Keratinocyte (primary cell): ENCODE results near the gene TYRO3. TPM values are rescaled to one million over a fixed set of nuclear protein-coding genes. Genes with fewer than 3 reads are reported as not detected.

ENCODE experiments used
- DNase-seq: peaks from one replicate; pipeline ENCODE4 v3.0.0-alpha.2; 2011; ENCODE audit warnings: low read depth, missing footprints, low spot score
- FAIRE-seq: peaks from 2 replicates; lab custom pipeline; 2011; peaks lifted over from hg19 to GRCh38; lab: Jason Lieb, UNC
- H2AFZ ChIP-seq: 2 replicates; pipeline ENCODE4 v1.6.0; 2012; ENCODE audit warnings: low read length, control low read depth, inconsistent platforms; ENCODE audit not compliant: control insufficient read depth
- H3K27ac ChIP-seq: 2 replicates; pipeline ENCODE4 v1.5.1; 2011; ENCODE audit warnings: low read length; ENCODE audit not compliant: control insufficient read depth, insufficient read depth
- H3K27me3 ChIP-seq: 3 replicates; pipeline ENCODE4 v1.6.0; 2011; ENCODE audit warnings: low read length; ENCODE audit not compliant: control insufficient read depth, insufficient read depth; ENCODE audit errors: extremely low read depth
- H3K36me3 ChIP-seq, 2 experiments: 2 replicates in 1 of 2; 3 replicates in 1 of 2; pipeline ENCODE4 v1.5.1; 2011; ENCODE audit warnings: low read length in 2 of 2, mild to moderate bottlenecking in 1 of 2; ENCODE audit not compliant: control insufficient read depth in 2 of 2, insufficient read depth in 2 of 2; ENCODE audit errors: extremely low read depth in 1 of 2
- H3K4me1 ChIP-seq: 3 replicates; pipeline ENCODE4 v1.5.1; 2011; ENCODE audit warnings: low read length; ENCODE audit not compliant: control insufficient read depth, insufficient read depth; ENCODE audit errors: extremely low read depth
- H3K4me2 ChIP-seq: 3 replicates; pipeline ENCODE4 v1.6.0; 2011; ENCODE audit warnings: low read depth, low read length; ENCODE audit not compliant: control insufficient read depth, insufficient read depth; ENCODE audit errors: extremely low read depth
- H3K4me3 ChIP-seq, 3 experiments: fragments of 200-600 bp in 1 of 3; sonication (generic) in 1 of 3; 2 replicates in 2 of 3; 3 replicates in 1 of 3; pipeline ENCODE4 v1.5.1; 2011 to 2016; ENCODE audit warnings: low read length in 3 of 3, mild to moderate bottlenecking in 3 of 3, control low read depth in 2 of 3, inconsistent platforms in 1 of 3, low read depth in 1 of 3, mixed read lengths in 1 of 3, mixed run types in 1 of 3, moderate library complexity in 1 of 3; ENCODE audit not compliant: control insufficient read depth in 2 of 3, insufficient read depth in 2 of 3; ENCODE audit errors: extremely low read depth in 1 of 3
- H3K79me2 ChIP-seq: 2 replicates; pipeline ENCODE4 v1.6.0; 2012; ENCODE audit warnings: low read length; ENCODE audit not compliant: control insufficient read depth, insufficient read depth
- H3K9ac ChIP-seq: 3 replicates; pipeline ENCODE4 v1.6.0; 2011; ENCODE audit warnings: low read length; ENCODE audit not compliant: control insufficient read depth, insufficient read depth; ENCODE audit errors: extremely low read depth
- H3K9me1 ChIP-seq: 3 replicates; pipeline ENCODE4 v1.6.0; 2011; ENCODE audit warnings: low read length; ENCODE audit not compliant: control insufficient read depth, insufficient read depth; ENCODE audit errors: extremely low read depth
- H3K9me3 ChIP-seq: 2 replicates; pipeline ENCODE4 v1.5.1; 2012; ENCODE audit warnings: low read depth, low read length; ENCODE audit not compliant: control insufficient read depth
- H4K20me1 ChIP-seq: 3 replicates; pipeline ENCODE4 v1.6.0; 2011; ENCODE audit warnings: low read length; ENCODE audit not compliant: control insufficient read depth, insufficient read depth; ENCODE audit errors: extremely low read depth
- EZH2 ChIP-seq: IDR thresholded peaks from one replicate; pipeline ENCODE4 v1.6.1; 2012; ENCODE audit warnings: inconsistent platforms, mild to moderate bottlenecking, low read length, moderate library complexity
- dilution Hi-C: fragments of 300-500 bp; cut with MboI; formaldehyde crosslinking; loops from one replicate; pipeline ENCODE4 v1.7.0; 2020; ENCODE audit warnings: low sequenced_read_pairs; ENCODE audit not compliant: extremely low pct_ligation_motif_present
- polyA plus RNA-seq, 5 experiments: library from polyadenylated mRNA; depleted of rRNA in 3 of 5; stranded (reverse) in 3 of 5; stranded (forward) in 1 of 5; unstranded in 1 of 5; fragments of >200 nt; gene quantifications; 1 replicate in 1 of 5; 2 replicates in 3 of 5; 3 replicates in 1 of 5; pipeline versions ENCODE4 v1.2.1 to v1.2.3, GENCODE V29; 2011 to 2012; ENCODE audit warnings: missing spikeins in 2 of 5, low read depth in 1 of 5, low replicate concordance in 1 of 5
- TF ChIP-seq, protein P1 (sequence below), 3 experiments: IDR thresholded peaks in 1 of 3; conservative IDR thresholded peaks in 1 of 3; optimal IDR thresholded peaks in 1 of 3; 2 replicates in 2 of 3; 3 replicates in 1 of 3; pipeline versions ENCODE3 to v1.5.1; 2011; ENCODE audit warnings: low read length in 3 of 3, mild to moderate bottlenecking in 3 of 3, moderate library complexity in 2 of 3, control low read depth in 1 of 3, inconsistent platforms in 1 of 3; ENCODE audit not compliant: insufficient read depth in 2 of 3; ENCODE audit errors: extremely low read depth in 1 of 3

The TYRO3 gene
- polyA plus RNA-seq, 1 donor (not counting 4 experiments of a cell fraction or from before 2014, with no cell fraction given): 9.0 TPM

DNA sequence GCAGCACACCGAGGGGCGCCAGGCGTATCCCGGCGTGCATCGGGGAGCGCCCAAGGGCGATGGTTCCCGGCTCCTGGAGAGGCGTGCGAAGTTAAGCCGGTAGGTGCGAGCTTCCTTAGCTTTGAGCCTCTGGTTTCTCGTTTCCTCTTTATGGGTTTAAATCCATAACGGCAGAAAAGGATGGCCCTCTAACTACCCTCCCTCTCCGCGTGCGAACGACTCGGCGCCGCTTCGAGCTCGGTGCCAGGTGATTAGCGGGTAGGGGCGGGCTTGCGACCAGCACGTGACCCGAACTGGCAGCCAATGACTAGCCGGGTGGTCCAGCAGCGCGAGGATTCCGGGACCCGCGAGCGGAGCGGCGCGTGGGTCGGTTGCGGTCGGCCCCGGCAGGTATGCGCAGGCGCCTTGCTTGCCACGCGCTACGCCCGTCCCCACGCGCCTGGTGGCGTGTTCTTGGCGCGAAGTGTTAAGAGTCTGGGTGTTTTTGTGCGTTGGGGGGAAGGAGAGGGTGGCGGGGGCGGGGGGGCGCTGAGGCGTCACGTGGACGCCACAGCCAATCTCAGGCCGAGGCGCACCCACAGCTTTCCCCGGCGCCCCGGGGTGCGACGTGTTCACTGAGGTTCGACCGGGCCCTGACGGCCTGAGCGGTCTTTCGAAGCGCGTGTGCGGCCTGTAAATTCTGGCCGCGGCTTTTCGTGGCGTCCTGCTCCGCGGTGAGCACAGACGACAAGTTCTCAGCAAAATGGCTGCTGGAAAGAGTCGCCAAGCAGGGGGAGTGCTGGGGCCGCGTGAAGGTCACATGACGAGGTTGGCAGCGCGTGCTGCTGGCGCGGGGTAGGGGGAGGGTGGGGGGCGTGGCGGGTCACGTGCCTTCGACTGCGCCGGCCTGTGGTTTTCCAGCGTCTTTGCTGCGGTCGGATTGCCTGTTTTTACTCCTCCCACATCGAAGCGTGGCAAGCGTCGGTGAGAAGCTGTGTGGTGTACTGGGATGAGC is 62.5 kb downstream of the TYRO3 start:
- Histone ChIP-seq H3K79me2 (no peaks in the 10 kb centered on the region), H4K20me1 (no peaks in the 10 kb centered on the region), H3K9me1 (no peaks in the 10 kb centered on the region), H2AFZ (peak overlapping the region; percentile 98), H3K4me2 (peak overlapping the region; percentile 90), H3K4me1 (peaks cover 6% of the 10 kb centered on the region), H3K4me3 (peak overlapping the region; percentile 46 to 78 (median 63)), H3K9me3 (no peaks in the 10 kb centered on the region), H3K36me3 (no peaks in the 10 kb centered on the region), H3K27me3 (peaks cover 7% of the 10 kb centered on the region), H3K9ac (peak overlapping the region; percentile 37), H3K27ac (no peak overlapping the region)
- TF ChIP-seq EZH2: no peak
- TF ChIP-seq, protein P1, sequence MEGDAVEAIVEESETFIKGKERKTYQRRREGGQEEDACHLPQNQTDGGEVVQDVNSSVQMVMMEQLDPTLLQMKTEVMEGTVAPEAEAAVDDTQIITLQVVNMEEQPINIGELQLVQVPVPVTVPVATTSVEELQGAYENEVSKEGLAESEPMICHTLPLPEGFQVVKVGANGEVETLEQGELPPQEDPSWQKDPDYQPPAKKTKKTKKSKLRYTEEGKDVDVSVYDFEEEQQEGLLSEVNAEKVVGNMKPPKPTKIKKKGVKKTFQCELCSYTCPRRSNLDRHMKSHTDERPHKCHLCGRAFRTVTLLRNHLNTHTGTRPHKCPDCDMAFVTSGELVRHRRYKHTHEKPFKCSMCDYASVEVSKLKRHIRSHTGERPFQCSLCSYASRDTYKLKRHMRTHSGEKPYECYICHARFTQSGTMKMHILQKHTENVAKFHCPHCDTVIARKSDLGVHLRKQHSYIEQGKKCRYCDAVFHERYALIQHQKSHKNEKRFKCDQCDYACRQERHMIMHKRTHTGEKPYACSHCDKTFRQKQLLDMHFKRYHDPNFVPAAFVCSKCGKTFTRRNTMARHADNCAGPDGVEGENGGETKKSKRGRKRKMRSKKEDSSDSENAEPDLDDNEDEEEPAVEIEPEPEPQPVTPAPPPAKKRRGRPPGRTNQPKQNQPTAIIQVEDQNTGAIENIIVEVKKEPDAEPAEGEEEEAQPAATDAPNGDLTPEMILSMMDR (optimal IDR thresholded peaks at IDR 0.05 in 1 of 3, IDR thresholded peaks at IDR 0.05 in 1 of 3, conservative IDR thresholded peaks at IDR 0.05 in 1 of 3; ENCODE audit: extremely low read depth in 1 of 3, insufficient read depth in 2 of 3, low read length in 3 of 3): no peak
- dilution Hi-C loops: no loop called here
- FAIRE-seq (no peak), DNase-seq (peak; percentile 7)

DNA sequence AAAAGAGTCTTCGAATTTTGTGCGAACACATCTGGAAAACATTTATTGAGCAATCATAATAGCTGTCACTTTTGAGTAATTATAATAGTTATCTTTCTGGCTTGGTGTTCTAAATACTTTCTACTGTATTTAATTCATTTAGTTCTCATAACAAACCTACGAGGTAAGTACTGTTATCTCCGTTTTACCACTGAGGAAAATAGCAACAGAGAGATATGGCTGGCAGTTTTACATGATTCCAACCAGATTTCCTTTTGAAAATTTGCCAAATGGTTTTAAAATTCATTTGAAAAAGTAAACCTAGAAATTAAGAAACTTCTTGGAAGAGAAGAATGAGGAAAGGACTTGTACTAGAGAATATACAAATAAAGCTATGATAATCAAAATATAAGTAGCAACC is 63.9 kb downstream of the TYRO3 start:
- Histone ChIP-seq H2AFZ (no peak overlapping the region), H3K27me3 (peaks cover 7% of the 10 kb centered on the region), H3K4me1 (peaks cover 6% of the 10 kb centered on the region), H3K9ac (no peak overlapping the region), H3K4me2 (no peak overlapping the region), H3K9me1 (no peaks in the 10 kb centered on the region), H3K4me3 (no peak overlapping the region), H3K9me3 (no peaks in the 10 kb centered on the region), H3K79me2 (no peaks in the 10 kb centered on the region), H3K27ac (no peak overlapping the region), H4K20me1 (no peaks in the 10 kb centered on the region), H3K36me3 (no peaks in the 10 kb centered on the region)
- no peak for FAIRE-seq
- TF ChIP-seq, protein P1 (optimal IDR thresholded peaks at IDR 0.05 in 1 of 3, IDR thresholded peaks at IDR 0.05 in 1 of 3, conservative IDR thresholded peaks at IDR 0.05 in 1 of 3; ENCODE audit: extremely low read depth in 1 of 3, insufficient read depth in 2 of 3, low read length in 3 of 3): no peak
- no peak for TF ChIP-seq EZH2
- no peak for DNase-seq
- dilution Hi-C loops: no loop called here
